Caco-2 (cell line): Measurements from ENCODE around the gene USP37. TPM values are rescaled to one million over a fixed set of nuclear protein-coding genes. Genes with fewer than 3 reads are reported as not detected.
A peak's percentile ranks its signal among the peaks of the same experiment; 100 is the strongest.

Experiments
- BruUV-seq: library from RNA; stranded (reverse); fragments of 400-500 nt; replicated peaks from 2 replicates; lab custom pipeline; 2021; lab: Mats Ljungman, UMichigan
- CTCF ChIA-PET: fragments of 300-600 bp; sonication (Branson Sonifier 250); formaldehyde crosslinking; loops from one replicate; lab custom pipeline; 2022; ENCODE audit warnings: antibody characterized with exemption; lab: Charles Lee
- POLR2A ChIA-PET: fragments of 300-600 bp; sonication (Branson Sonifier 250); formaldehyde crosslinking; loops from one replicate; lab custom pipeline; 2022; ENCODE audit warnings: antibody characterized with exemption; lab: Charles Lee
- DNase-seq, 2 experiments: peaks; one replicate each; pipeline versions ENCODE4 v3.0.0 to v3.0.0-alpha.2; 2020 to 2022
- H3K27me3 ChIP-seq: replicated peaks from 2 replicates; pipeline ENCODE4 v1.6.0; 2011; ENCODE audit warnings: low read length; ENCODE audit not compliant: control insufficient read depth, insufficient read depth
- H3K36me3 ChIP-seq: 2 replicates; pipeline ENCODE4 v1.5.1; 2011; ENCODE audit warnings: low read length; ENCODE audit not compliant: control insufficient read depth, insufficient read depth
- H3K4me1 ChIP-seq: fragments of 250-450 bp; sonication (Bioruptor Pico); 2 replicates; pipeline ENCODE4 v1.5.1; 2020; ENCODE audit warnings: mild to moderate bottlenecking
- H3K4me3 ChIP-seq: 2 replicates; pipeline ENCODE4 v1.5.1; 2011; ENCODE audit warnings: low read depth, mild to moderate bottlenecking, control low read depth, low read length
- H3K9me3 ChIP-seq: fragments of 250-450 bp; sonication (Bioruptor Pico); 2 replicates; pipeline ENCODE4 v1.5.1; 2020; ENCODE audit warnings: mild to moderate bottlenecking, moderate library complexity
- H3K27ac Mint-ChIP-seq: one replicate; pipeline ENCODE4 v1.8.0; 2022; ENCODE audit warnings: mixed read lengths; ENCODE audit not compliant: unreplicated experiment
- H3K27me3 Mint-ChIP-seq: one replicate; pipeline ENCODE4 v1.8.0; 2022; ENCODE audit warnings: mixed read lengths; ENCODE audit not compliant: insufficient read depth, unreplicated experiment
- H3K36me3 Mint-ChIP-seq: one replicate; pipeline ENCODE4 v1.8.0; 2022; ENCODE audit warnings: mild to moderate bottlenecking, mixed read lengths; ENCODE audit not compliant: insufficient read depth, unreplicated experiment
- H3K4me1 Mint-ChIP-seq: one replicate; pipeline ENCODE4 v1.8.0; 2022; ENCODE audit warnings: low read depth, mixed read lengths; ENCODE audit not compliant: unreplicated experiment
- H3K4me3 Mint-ChIP-seq: one replicate; pipeline ENCODE4 v1.8.0; 2022; ENCODE audit warnings: mild to moderate bottlenecking, moderate library complexity, mixed read lengths; ENCODE audit not compliant: unreplicated experiment
- H3K9me3 Mint-ChIP-seq: one replicate; pipeline ENCODE4 v1.8.0; 2022; ENCODE audit warnings: mixed read lengths; ENCODE audit not compliant: unreplicated experiment
- intact Hi-C: fragments of 100-400 bp; cut with micrococcal nuclease; formaldehyde crosslinking; loops from one replicate; pipeline ENCODE4 v1.10.0; 2022; ENCODE audit not compliant: unreplicated experiment
- total RNA-seq: library from RNA; stranded (reverse); gene quantifications from 2 replicates; pipeline ENCODE4 v1.2.3, GENCODE V29; 2022
- TF ChIP-seq, protein P1 (sequence below), 2 experiments: fragments of 200-600 bp in 1 of 2; IDR thresholded peaks; 1 replicate in 1 of 2; 2 replicates in 1 of 2; pipeline versions ENCODE4 v1.5.1 to v1.8.0; 2011 to 2022; ENCODE audit warnings: antibody characterized with exemption in 1 of 2, control low read depth in 1 of 2, inconsistent platforms in 1 of 2, low read depth in 1 of 2, low read length in 1 of 2, mild to moderate bottlenecking in 1 of 2, moderate library complexity in 1 of 2; ENCODE audit not compliant: insufficient read depth in 1 of 2, severe bottlenecking in 1 of 2, unreplicated experiment in 1 of 2

Gene USP37
- total RNA-seq, 1 experiment from 2014 or later, result 22.2 TPM

DNA sequence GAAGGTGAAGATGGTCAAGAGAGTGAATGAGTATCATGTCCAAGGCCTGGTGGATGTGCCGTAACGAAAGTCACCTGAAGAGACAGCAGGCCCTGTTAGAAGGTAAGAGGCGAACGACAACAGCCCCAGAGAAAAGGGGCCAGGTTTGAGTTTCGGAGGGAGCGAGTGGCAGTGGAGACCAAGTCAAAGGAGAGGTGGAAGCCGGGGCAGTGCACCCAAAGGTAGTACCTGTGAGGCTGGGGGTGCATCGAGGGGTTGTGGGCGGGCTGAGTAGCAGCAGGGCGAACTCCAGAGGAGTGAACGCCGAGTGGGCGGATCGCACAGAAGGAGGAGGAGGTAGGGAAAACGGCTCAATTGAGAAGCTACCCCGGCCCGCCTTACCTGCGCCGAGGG is 358 bp downstream of the USP37 start:
- no peaks in the 10 kb centered on the region for H3K36me3 ChIP-seq
- H3K9me3 Mint-ChIP-seq, result no peaks in the 10 kb centered on the region
- H3K4me3 Mint-ChIP-seq, result peak overlapping the region; percentile 86
- no peak for DNase-seq
- no TSS peak for BruUV-seq
- H3K27ac Mint-ChIP-seq, result peak overlapping the region; percentile 86
- H3K4me1 Mint-ChIP-seq, result peaks cover 36% of the 10 kb centered on the region
- H3K4me3 ChIP-seq, result peak overlapping the region; percentile 64
- intact Hi-C loops, result loop anchor here (1.0 to 10.0 kb wide), 4 partner anchors 91 to 279 kb away; partner anchors contain the start of gene TMBIM1
- no peaks in the 10 kb centered on the region for H3K27me3 Mint-ChIP-seq
- H3K9me3 ChIP-seq, result no peaks in the 10 kb centered on the region
- TF ChIP-seq, protein P1, sequence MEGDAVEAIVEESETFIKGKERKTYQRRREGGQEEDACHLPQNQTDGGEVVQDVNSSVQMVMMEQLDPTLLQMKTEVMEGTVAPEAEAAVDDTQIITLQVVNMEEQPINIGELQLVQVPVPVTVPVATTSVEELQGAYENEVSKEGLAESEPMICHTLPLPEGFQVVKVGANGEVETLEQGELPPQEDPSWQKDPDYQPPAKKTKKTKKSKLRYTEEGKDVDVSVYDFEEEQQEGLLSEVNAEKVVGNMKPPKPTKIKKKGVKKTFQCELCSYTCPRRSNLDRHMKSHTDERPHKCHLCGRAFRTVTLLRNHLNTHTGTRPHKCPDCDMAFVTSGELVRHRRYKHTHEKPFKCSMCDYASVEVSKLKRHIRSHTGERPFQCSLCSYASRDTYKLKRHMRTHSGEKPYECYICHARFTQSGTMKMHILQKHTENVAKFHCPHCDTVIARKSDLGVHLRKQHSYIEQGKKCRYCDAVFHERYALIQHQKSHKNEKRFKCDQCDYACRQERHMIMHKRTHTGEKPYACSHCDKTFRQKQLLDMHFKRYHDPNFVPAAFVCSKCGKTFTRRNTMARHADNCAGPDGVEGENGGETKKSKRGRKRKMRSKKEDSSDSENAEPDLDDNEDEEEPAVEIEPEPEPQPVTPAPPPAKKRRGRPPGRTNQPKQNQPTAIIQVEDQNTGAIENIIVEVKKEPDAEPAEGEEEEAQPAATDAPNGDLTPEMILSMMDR (IDR thresholded peaks at IDR 0.05; ENCODE audit: insufficient read depth in 1 of 2, low read depth in 1 of 2, low read length in 1 of 2, severe bottlenecking in 1 of 2, unreplicated experiment in 1 of 2), result no peak
- CTCF ChIA-PET, result no interaction called here
- POLR2A ChIA-PET, result interaction anchor here (1.0 kb wide), 1 partner anchor 298 kb away, joined by 3 read pairs; the partner anchor contains the start of genes AAMP and PNKD
- H3K4me1 ChIP-seq, result peaks cover 15% of the 10 kb centered on the region
- H3K27me3 ChIP-seq, result no peaks in the 10 kb centered on the region
- peaks cover 38% of the 10 kb centered on the region for H3K36me3 Mint-ChIP-seq

DNA sequence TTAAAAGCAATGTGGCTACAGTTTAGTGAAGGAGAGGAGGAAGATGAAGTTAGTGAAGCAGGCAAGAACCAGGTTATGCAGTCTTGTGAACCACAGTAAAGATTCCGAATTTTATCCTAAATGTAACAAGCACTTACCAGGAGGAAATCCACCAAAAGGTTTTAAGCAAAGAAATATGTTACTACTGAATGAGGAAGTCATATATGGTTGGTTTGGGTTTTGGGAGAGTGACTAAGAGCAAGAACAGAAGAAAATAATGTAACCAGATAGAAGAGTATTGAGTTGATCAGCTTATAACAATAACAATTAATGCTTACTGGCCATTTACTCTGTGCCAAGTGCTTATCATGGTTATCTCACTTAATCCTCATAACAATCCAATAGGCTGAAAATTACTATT is 1.9 kb downstream of the USP37 start:
- Histone ChIP-seq H3K4me3 (no peak overlapping the region), H3K36me3 (no peaks in the 10 kb centered on the region), H3K4me1 (peaks cover 15% of the 10 kb centered on the region), H3K27me3 (no peaks in the 10 kb centered on the region), H3K9me3 (no peaks in the 10 kb centered on the region)
- peaks cover 38% of the 10 kb centered on the region for H3K36me3 Mint-ChIP-seq
- no peak for DNase-seq
- TF ChIP-seq, protein P1 (IDR thresholded peaks at IDR 0.05; ENCODE audit: insufficient read depth in 1 of 2, low read depth in 1 of 2, low read length in 1 of 2, severe bottlenecking in 1 of 2, unreplicated experiment in 1 of 2), result no peak
- ChIA-PET POLR2A (no interaction called here), CTCF (no interaction called here)
- H3K4me1 Mint-ChIP-seq, result peaks cover 36% of the 10 kb centered on the region
- no TSS peak for BruUV-seq
- no peak overlapping the region for H3K27ac Mint-ChIP-seq
- peak overlapping the region; percentile 86 for H3K4me3 Mint-ChIP-seq
- intact Hi-C loops, result loop anchor here (10.0 kb wide), 1 partner anchor 271 kb away; the partner anchor contains the start of gene TMBIM1
- H3K27me3 Mint-ChIP-seq, result no peaks in the 10 kb centered on the region
- no peaks in the 10 kb centered on the region for H3K9me3 Mint-ChIP-seq

DNA sequence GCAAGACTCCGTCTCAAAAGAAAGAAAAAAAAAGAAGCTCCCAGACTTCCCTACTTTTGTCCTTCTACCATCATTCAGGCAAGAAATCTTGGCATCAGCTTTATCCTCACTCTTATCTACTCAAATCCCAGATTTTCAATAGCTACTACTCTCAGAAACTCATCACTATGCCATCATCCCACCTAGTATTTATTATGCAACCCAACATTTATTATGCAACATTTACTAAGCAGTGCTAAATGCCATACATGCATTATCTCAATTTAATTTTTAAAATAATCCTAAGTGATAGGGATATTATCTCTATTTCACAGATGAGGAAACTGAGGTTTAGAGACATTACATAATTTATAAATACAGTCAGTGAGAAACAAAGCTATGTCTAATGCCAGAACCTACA is 4.1 kb downstream of the USP37 start:
- H3K36me3 Mint-ChIP-seq, result peaks cover 28% of the 10 kb centered on the region
- BruUV-seq, result no TSS peak
- CTCF ChIA-PET, result no interaction called here

More for the DNA sequence above, 4.1 kb downstream of the USP37 start:
- Mint-ChIP-seq H3K27me3 (no peaks in the 10 kb centered on the region), H3K4me3 (no peak overlapping the region), H3K9me3 (no peaks in the 10 kb centered on the region), H3K27ac (no peak overlapping the region), H3K4me1 (peaks cover 20% of the 10 kb centered on the region)
- intact Hi-C loops, result loop anchor here (10.0 kb wide), 1 partner anchor 269 kb away; the partner anchor contains the start of gene TMBIM1
- no peak overlapping the region for H3K4me3 ChIP-seq
- no peaks in the 10 kb centered on the region for H3K36me3 ChIP-seq
- H3K4me1 ChIP-seq, result peaks cover 7% of the 10 kb centered on the region; the same call in 1 of the 2 replicates
- no peaks in the 10 kb centered on the region for H3K9me3 ChIP-seq
- POLR2A ChIA-PET, result no interaction called here
- H3K27me3 ChIP-seq, result no peaks in the 10 kb centered on the region
- TF ChIP-seq, protein P1 (IDR thresholded peaks at IDR 0.05; ENCODE audit: insufficient read depth in 1 of 2, low read depth in 1 of 2, low read length in 1 of 2, severe bottlenecking in 1 of 2, unreplicated experiment in 1 of 2), result no peak
- DNase-seq, result no peak
